PC-3 (cell line): ENCODE data around the gene VEGFB. TPM values are rescaled to one million over a fixed set of nuclear protein-coding genes. Genes with fewer than 3 reads are reported as not detected.

ENCODE experiments used
- ATAC-seq: fragments of 200-7000 bp; cut with Tn5 transposase; 2 replicates; pipeline ENCODE4 v1.9.1; 2020; ENCODE audit warnings: mild to moderate bottlenecking, moderate library complexity
- BruUV-seq: library from RNA; stranded (reverse); fragments of 400-500 nt; replicated peaks from 2 replicates; lab custom pipeline; 2021; lab: Mats Ljungman, UMichigan
- CTCF ChIA-PET: fragments of 300-600 bp; sonication (Branson Sonifier 250); formaldehyde crosslinking; loops from one replicate; lab custom pipeline; 2022; ENCODE audit warnings: antibody characterized with exemption; lab: Charles Lee
- POLR2A ChIA-PET: fragments of 300-600 bp; sonication (Branson Sonifier 250); formaldehyde crosslinking; loops from one replicate; lab custom pipeline; 2022; ENCODE audit warnings: antibody characterized with exemption; ENCODE audit not compliant: unreplicated experiment; lab: Charles Lee
- DNase-seq: peaks from one replicate; pipeline ENCODE4 v3.0.0-alpha.2; 2015
- H2AFZ ChIP-seq: fragments of 300-600 bp; sonication (generic); 2 replicates; pipeline ENCODE4 v1.6.0; 2016; ENCODE audit warnings: antibody characterized with exemption, low read length
- H3F3A ChIP-seq: fragments of 300-600 bp; sonication (generic); one replicate; pipeline ENCODE4 v1.6.0; 2017; ENCODE audit warnings: antibody characterized with exemption, low read length, control low read depth, mild to moderate bottlenecking; ENCODE audit not compliant: unreplicated experiment
- H3K27ac ChIP-seq: fragments of 300-600 bp; sonication (generic); 2 replicates; pipeline ENCODE4 v1.5.1; 2016; ENCODE audit warnings: mild to moderate bottlenecking, low read length
- H3K27me3 ChIP-seq: fragments of 300-600 bp; sonication (generic); 2 replicates; pipeline ENCODE4 v1.6.1; 2016; ENCODE audit warnings: low read length, mixed read lengths
- H3K36me3 ChIP-seq: fragments of 300-600 bp; sonication (generic); 2 replicates; pipeline ENCODE4 v1.6.1; 2016; ENCODE audit warnings: low read depth, mixed run types, low read length, mixed read lengths
- H3K4me1 ChIP-seq: fragments of 300-600 bp; sonication (generic); 2 replicates; pipeline ENCODE4 v1.5.1; 2016; ENCODE audit warnings: low read length; ENCODE audit not compliant: insufficient read depth
- H3K4me2 ChIP-seq: fragments of 300-600 bp; sonication (generic); 2 replicates; pipeline ENCODE4 v1.6.0; 2016; ENCODE audit warnings: low read length
- H3K4me3 ChIP-seq: fragments of 300-600 bp; sonication (generic); 2 replicates; pipeline ENCODE4 v1.5.1; 2016; ENCODE audit warnings: mild to moderate bottlenecking, low read length, mixed read lengths
- H3K79me2 ChIP-seq: fragments of 300-600 bp; sonication (generic); 2 replicates; pipeline ENCODE4 v1.6.1; 2017; ENCODE audit warnings: low read length, mixed read lengths
- H3K9ac ChIP-seq: fragments of 300-600 bp; sonication (generic); 2 replicates; pipeline ENCODE4 v1.6.0; 2016; ENCODE audit warnings: mild to moderate bottlenecking, low read length
- H3K9me2 ChIP-seq: fragments of 300-600 bp; sonication (generic); replicated peaks from 2 replicates; pipeline ENCODE4 v1.6.1; 2016; ENCODE audit warnings: mixed run types, low read length, mixed read lengths
- H3K9me3 ChIP-seq: fragments of 300-600 bp; sonication (generic); 2 replicates; pipeline ENCODE4 v1.6.1; 2016; ENCODE audit warnings: low read length, mixed read lengths
- H4K20me1 ChIP-seq: fragments of 300-600 bp; sonication (generic); 2 replicates; pipeline ENCODE4 v1.6.1; 2016; ENCODE audit warnings: low read length, mixed read lengths
- EZH2 ChIP-seq: fragments of 300-600 bp; sonication (generic); IDR thresholded peaks from one replicate; pipeline ENCODE4 v1.6.1; 2017; ENCODE audit warnings: antibody characterized with exemption, mild to moderate bottlenecking, low read length; ENCODE audit not compliant: unreplicated experiment
- EZH2phosphoT487 ChIP-seq: fragments of 300-600 bp; sonication (generic); IDR thresholded peaks from 2 replicates; pipeline ENCODE4 v1.6.1; 2018; ENCODE audit warnings: mild to moderate bottlenecking, antibody characterized with exemption, low read length, borderline replicate concordance
- intact Hi-C: fragments of 100-400 bp; cut with micrococcal nuclease; formaldehyde crosslinking; loops from 2 replicates; pipeline ENCODE4 v1.9.0; 2023
- total RNA-seq: library from RNA; depleted of rRNA; stranded (reverse); fragments of >200 nt; gene quantifications from 2 replicates; pipeline ENCODE4 v1.2.3, GENCODE V29; 2014; rRNA removed
- TF ChIP-seq, protein P1 (sequence below): fragments of 300-600 bp; sonication (generic); conservative IDR thresholded peaks from 2 replicates; pipeline ENCODE4 v1.5.1; 2017; ENCODE audit warnings: antibody characterized with exemption, low read depth, mild to moderate bottlenecking, low read length

Gene VEGFB
- total RNA-seq, 1 experiment from 2014 or later, result 39.4 TPM

DNA sequence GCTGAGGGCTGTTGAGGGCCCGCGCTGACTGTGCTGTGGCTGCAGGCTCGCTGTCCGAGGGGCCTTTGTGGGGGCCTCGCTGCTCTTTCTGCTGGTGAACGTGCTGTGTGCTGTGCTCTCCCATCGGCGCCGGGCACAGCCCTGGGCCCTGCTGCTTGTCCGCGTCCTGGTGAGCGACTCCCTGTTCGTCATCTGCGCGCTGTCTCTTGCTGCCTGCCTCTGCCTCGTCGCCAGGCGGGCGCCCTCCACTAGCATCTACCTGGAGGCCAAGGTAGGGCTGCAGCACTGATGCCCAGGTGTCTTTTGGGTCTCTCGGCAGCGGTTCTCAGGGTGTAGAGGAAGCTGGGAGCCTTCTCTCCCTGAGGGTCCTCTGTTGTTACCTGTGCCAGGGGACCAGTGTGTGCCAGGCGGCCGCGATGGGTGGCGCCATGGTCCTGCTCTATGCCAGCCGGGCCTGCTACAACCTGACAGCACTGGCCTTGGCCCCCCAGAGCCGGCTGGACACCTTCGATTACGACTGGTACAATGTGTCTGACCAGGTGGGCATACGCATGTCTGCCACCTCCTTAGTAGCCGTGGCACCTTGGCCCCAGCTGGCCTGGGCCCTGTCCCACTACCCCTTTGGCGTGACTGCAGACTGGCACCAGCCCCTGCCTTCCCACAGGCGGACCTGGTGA is 53.4 kb downstream of the VEGFB start:
- Histone ChIP-seq H3K4me2 (no peak overlapping the region), H3F3A (no peaks in the 10 kb centered on the region), H3K79me2 (peaks cover 28% of the 10 kb centered on the region), H3K9ac (no peak overlapping the region), H3K27me3 (peaks cover 20% of the 10 kb centered on the region), H3K4me3 (no peak overlapping the region), H4K20me1 (no peaks in the 10 kb centered on the region), H3K27ac (no peak overlapping the region), H2AFZ (no peak overlapping the region), H3K4me1 (peaks cover 18% of the 10 kb centered on the region), H3K9me2 (no peaks in the 10 kb centered on the region), H3K9me3 (no peaks in the 10 kb centered on the region), H3K36me3 (no peaks in the 10 kb centered on the region)
- no peak for ATAC-seq
- ChIA-PET POLR2A (no interaction called here), CTCF (no interaction called here)
- no TSS peak for BruUV-seq
- intact Hi-C loops, result no loop called here
- no peak for DNase-seq
- TF ChIP-seq EZH2phosphoT487 (no peak), EZH2 (no peak)
- TF ChIP-seq, protein P1, sequence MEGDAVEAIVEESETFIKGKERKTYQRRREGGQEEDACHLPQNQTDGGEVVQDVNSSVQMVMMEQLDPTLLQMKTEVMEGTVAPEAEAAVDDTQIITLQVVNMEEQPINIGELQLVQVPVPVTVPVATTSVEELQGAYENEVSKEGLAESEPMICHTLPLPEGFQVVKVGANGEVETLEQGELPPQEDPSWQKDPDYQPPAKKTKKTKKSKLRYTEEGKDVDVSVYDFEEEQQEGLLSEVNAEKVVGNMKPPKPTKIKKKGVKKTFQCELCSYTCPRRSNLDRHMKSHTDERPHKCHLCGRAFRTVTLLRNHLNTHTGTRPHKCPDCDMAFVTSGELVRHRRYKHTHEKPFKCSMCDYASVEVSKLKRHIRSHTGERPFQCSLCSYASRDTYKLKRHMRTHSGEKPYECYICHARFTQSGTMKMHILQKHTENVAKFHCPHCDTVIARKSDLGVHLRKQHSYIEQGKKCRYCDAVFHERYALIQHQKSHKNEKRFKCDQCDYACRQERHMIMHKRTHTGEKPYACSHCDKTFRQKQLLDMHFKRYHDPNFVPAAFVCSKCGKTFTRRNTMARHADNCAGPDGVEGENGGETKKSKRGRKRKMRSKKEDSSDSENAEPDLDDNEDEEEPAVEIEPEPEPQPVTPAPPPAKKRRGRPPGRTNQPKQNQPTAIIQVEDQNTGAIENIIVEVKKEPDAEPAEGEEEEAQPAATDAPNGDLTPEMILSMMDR, result no peak

GRCh38 chr11:64288353-64288750 is 54.0 kb downstream of the VEGFB start:
- Histone ChIP-seq H3K36me3 (no peaks in the 10 kb centered on the region), H3K27me3 (peaks cover 20% of the 10 kb centered on the region), H3F3A (no peaks in the 10 kb centered on the region), H3K4me3 (no peak overlapping the region), H4K20me1 (no peaks in the 10 kb centered on the region), H3K4me1 (peaks cover 14% of the 10 kb centered on the region), H3K9me3 (no peaks in the 10 kb centered on the region), H3K4me2 (no peak overlapping the region), H3K9me2 (no peaks in the 10 kb centered on the region), H2AFZ (no peak overlapping the region), H3K27ac (no peak overlapping the region), H3K79me2 (peaks cover 23% of the 10 kb centered on the region), H3K9ac (no peak overlapping the region)
- no peak for DNase-seq
- CTCF ChIA-PET, result interaction anchor here (1.4 kb wide), 1 partner anchor 12 kb away, joined by 4 read pairs; the partner anchor contains the start of gene CATSPERZ
- BruUV-seq, result no TSS peak
- ATAC-seq, result no peak
- POLR2A ChIA-PET, result no interaction called here
- intact Hi-C loops, result no loop called here
- TF ChIP-seq, protein P1, result no peak
- TF ChIP-seq EZH2phosphoT487, result no peak
- no peak for TF ChIP-seq EZH2

Other genes starting within 250 kb of the VEGFB start
- 124 and 129 TPM in 2 replicates for gene OTUB1, start 248.1 kb upstream of the VEGFB start, total RNA-seq
- gene FLRT1, start 198.7 kb upstream of the VEGFB start, total RNA-seq, result not detected in 2 replicates
- gene MACROD1, start 68.5 kb upstream of the VEGFB start, total RNA-seq, result 71.4 and 77.1 TPM in 2 replicates
- gene STIP1, start 48.4 kb upstream of the VEGFB start, total RNA-seq, result 543 and 557 TPM in 2 replicates
- gene FERMT3, start 27.9 kb upstream of the VEGFB start, total RNA-seq, result 2.1 and 2.4 TPM in 2 replicates
- 56.0 and 57.7 TPM in 2 replicates for gene TRPT1, start 8.4 kb upstream of the VEGFB start, total RNA-seq
- gene NUDT22, start 8.3 kb upstream of the VEGFB start, total RNA-seq, result 98.3 and 102 TPM in 2 replicates
- gene DNAJC4, start 4.0 kb upstream of the VEGFB start, total RNA-seq, result 20.4 and 25.4 TPM in 2 replicates
- gene FKBP2, start 6.5 kb downstream of the VEGFB start, total RNA-seq, result 215 and 248 TPM in 2 replicates
- gene PPP1R14B, start 12.4 kb downstream of the VEGFB start, total RNA-seq, result 1,496 and 2,060 TPM in 2 replicates
- gene PLCB3, start 16.9 kb downstream of the VEGFB start, total RNA-seq, result 69.0 and 88.3 TPM in 2 replicates
- 360 and 368 TPM in 2 replicates for gene BAD, start 50.1 kb downstream of the VEGFB start, total RNA-seq
- gene GPR137, start 51.3 kb downstream of the VEGFB start, total RNA-seq, result 32.4 and 47.5 TPM in 2 replicates
- 1.2 TPM in 1 of 2 replicates, not detected in the other for gene KCNK4, start 56.7 kb downstream of the VEGFB start, total RNA-seq
- gene CATSPERZ, start 65.8 kb downstream of the VEGFB start, total RNA-seq, result 9.2 and 11.2 TPM in 2 replicates
- gene ESRRA, start 70.9 kb downstream of the VEGFB start, total RNA-seq, result 111 and 114 TPM in 2 replicates
- 812 and 815 TPM in 2 replicates for gene TRMT112, start 83.0 kb downstream of the VEGFB start, total RNA-seq
- 467 and 585 TPM in 2 replicates for gene PRDX5, start 83.5 kb downstream of the VEGFB start, total RNA-seq
- gene CCDC88B, start 105.6 kb downstream of the VEGFB start, total RNA-seq, result 19.6 and 21.0 TPM in 2 replicates
- 148 and 189 TPM in 2 replicates for gene RPS6KA4, start 124.6 kb downstream of the VEGFB start, total RNA-seq